K562 (cell line): ENCODE measurements around the gene C1QC. TPM values are rescaled to one million over a fixed set of nuclear protein-coding genes. Genes with fewer than 3 reads are reported as not detected.

Source experiments
- ATAC-seq: fragments of 200-7000 bp; cut with Tn5 transposase; 3 replicates; pipeline ENCODE4 v1.9.1; 2020; ENCODE audit warnings: moderate library complexity
- BruUV-seq: library from RNA; stranded (reverse); fragments of 400-500 nt; replicated peaks from 2 replicates; lab custom pipeline; 2021; lab: Mats Ljungman, UMichigan
- CTCF ChIA-PET: fragments of 300-600 bp; formaldehyde crosslinking; extraction: SDS; loops from one replicate; lab custom pipeline; 2021; ENCODE audit warnings: low intra/inter-chr PET ratio; lab: Yijun Ruan, JAX
- POLR2A ChIA-PET: fragments of 300-600, 350-650 bp; sonication (Branson Sonifier 250); formaldehyde crosslinking; extraction: SDS; loops from one replicate; lab custom pipeline; 2021; ENCODE audit warnings: antibody characterized with exemption, inconsistent platforms; lab: Yijun Ruan, JAX
- DNase-seq, 4 experiments: peaks; one replicate each; pipeline versions ENCODE4 v3.0.0 to v3.0.0-alpha.2; 2011 to 2018; ENCODE audit warnings: low spot score in 3 of 4, mixed read lengths in 3 of 4; ENCODE audit errors: extremely low read depth in 1 of 4
- FAIRE-seq: peaks from 2 replicates; lab custom pipeline; 2011; peaks lifted over from hg19 to GRCh38; lab: Jason Lieb, UNC
- H2AFZ ChIP-seq: 2 replicates; pipeline ENCODE4 v1.6.0; 2011; ENCODE audit warnings: low read depth, low read length, control low read depth, inconsistent platforms
- H3K27ac ChIP-seq: fragments of 200-600 bp; 3 replicates; pipeline ENCODE4 v1.8.0; 2011; ENCODE audit warnings: low read depth, mild to moderate bottlenecking, control low read depth, inconsistent platforms, low read length, moderate library complexity, mixed read lengths; ENCODE audit errors: extremely low read depth
- H3K27me3 ChIP-seq, 2 experiments: fragments of 300-600 bp in 1 of 2; 2 replicates in 1 of 2; 3 replicates in 1 of 2; pipeline versions ENCODE4 v1.6.0 to v1.8.0; 2011; ENCODE audit warnings: inconsistent platforms in 2 of 2, low read length in 2 of 2, mild to moderate bottlenecking in 1 of 2, mixed read lengths in 1 of 2, moderate library complexity in 1 of 2; ENCODE audit not compliant: control insufficient read depth in 2 of 2, insufficient read depth in 2 of 2
- H3K36me3 ChIP-seq: fragments of 300-600 bp; 3 replicates; pipeline ENCODE4 v1.8.0; 2011; ENCODE audit warnings: mild to moderate bottlenecking, low read length, inconsistent platforms; ENCODE audit not compliant: control insufficient read depth, insufficient read depth
- H3K4me1 ChIP-seq, 2 experiments: fragments of 200-600 bp in 1 of 2; replicated peaks in 1 of 2; 2 replicates in 1 of 2; 3 replicates in 1 of 2; pipeline versions ENCODE4 v1.5.1 to v1.8.0; 2011; ENCODE audit warnings: inconsistent platforms in 2 of 2, low read length in 2 of 2, mild to moderate bottlenecking in 1 of 2, mixed read lengths in 1 of 2, moderate library complexity in 1 of 2; ENCODE audit not compliant: control insufficient read depth in 2 of 2, insufficient read depth in 2 of 2
- H3K4me2 ChIP-seq: 2 replicates; pipeline ENCODE4 v1.6.1; 2011; ENCODE audit warnings: low read length, control low read depth, inconsistent platforms, mixed read lengths; ENCODE audit not compliant: insufficient read depth
- H3K4me3 ChIP-seq: fragments of 200-600 bp; sonication (generic), shearing (Covaris generic); 2 replicates; pipeline ENCODE4 v1.5.1; 2016; ENCODE audit warnings: control low read depth, inconsistent platforms
- H3K79me2 ChIP-seq: fragments of 200-600 bp; 3 replicates; pipeline ENCODE4 v1.8.0; 2011; ENCODE audit warnings: low read length, inconsistent platforms; ENCODE audit not compliant: control insufficient read depth, insufficient read depth
- H3K9ac ChIP-seq, 2 experiments: 2 replicates each; pipeline versions ENCODE4 v1.6.0 to v1.6.1; 2011; ENCODE audit warnings: low read depth in 2 of 2, low read length in 2 of 2, control low read depth in 1 of 2, inconsistent platforms in 1 of 2, mild to moderate bottlenecking in 1 of 2, mixed read lengths in 1 of 2; ENCODE audit not compliant: insufficient read depth in 1 of 2
- H3K9me1 ChIP-seq: one replicate; pipeline ENCODE4 v1.6.0; 2011; ENCODE audit warnings: inconsistent platforms, mild to moderate bottlenecking, low read length, moderate library complexity; ENCODE audit not compliant: control insufficient read depth, insufficient read depth
- H3K9me3 ChIP-seq: replicated peaks from 2 replicates; pipeline ENCODE4 v1.5.1; 2011; ENCODE audit warnings: low read depth, low read length, inconsistent platforms; ENCODE audit not compliant: control insufficient read depth, insufficient read depth
- H4K20me1 ChIP-seq: replicated peaks from 2 replicates; pipeline ENCODE4 v1.6.1; 2011; ENCODE audit warnings: low read length, inconsistent platforms, mixed read lengths; ENCODE audit not compliant: control insufficient read depth, insufficient read depth
- HOMEZ ChIP-seq: fragments of 250-450 bp; sonication (Bioruptor Pico); IDR thresholded peaks from 2 replicates; pipeline ENCODE4 v1.4.0; 2020; ENCODE audit warnings: mild to moderate bottlenecking, moderate library complexity
- NFE2L1 ChIP-seq: fragments of 450-650 bp; IDR thresholded peaks from 2 replicates; pipeline ENCODE4 v1.6.1; 2016; ENCODE audit warnings: missing genetic modification characterization, low read depth, mild to moderate bottlenecking, missing compliant biosample characterization, moderate library complexity, borderline replicate concordance
- RNF219 ChIP-seq: fragments of 250-450 bp; sonication (Bioruptor Pico); IDR thresholded peaks from 2 replicates; pipeline ENCODE4 v1.5.0; 2022; ENCODE audit warnings: mild to moderate bottlenecking
- ZNF134 ChIP-seq: fragments of 250-450 bp; sonication (Bioruptor Pico); conservative IDR thresholded peaks from 2 replicates; pipeline ENCODE4 v1.4.0; 2020
- ZNF583 ChIP-seq: fragments of 250-450 bp; sonication (Bioruptor Pico); IDR thresholded peaks from 2 replicates; pipeline ENCODE4 v1.4.0; 2020
- ZNF766 ChIP-seq: fragments of 200-800 bp; sonication (Bioruptor generic); conservative IDR thresholded peaks from 2 replicates; pipeline ENCODE4 v1.6.1; 2016; ENCODE audit warnings: missing genetic modification characterization, missing compliant biosample characterization
- whole genome bisulfite sequencing: fragments of 100-300 bp; shearing (Covaris generic); methylation state at CpG from one replicate; pipeline ENCODE4 v1.1.6; 2016; ENCODE audit warnings: low coverage, mixed read lengths; ENCODE audit not compliant: insufficient coverage; ENCODE audit errors: missing lambda C conversion rate; 5-methylcytosine and 5-hydroxymethylcytosine counted together
- in situ Hi-C: fragments of 300-500 bp; cut with MboI; formaldehyde crosslinking; loops from 4 replicates; pipeline ENCODE4 v1.15.0; 2018; ENCODE audit warnings: inconsistent platforms, mixed read lengths
- intact Hi-C: fragments of 100-400 bp; cut with micrococcal nuclease; formaldehyde crosslinking; loops from 2 replicates; pipeline ENCODE4 v1.14.2; 2022
- polyA plus RNA-seq, 8 experiments: library from polyadenylated mRNA; depleted of rRNA in 4 of 8; stranded (reverse) in 5 of 8; unstranded in 3 of 8; fragments of >200 nt; fragmentation: Nextera tagmentation in 2 of 8; fragmentation: Illumina TruSeq in 1 of 8; extraction: Ambion mirVana in 2 of 8; extraction: Trizol in 1 of 8; gene quantifications; 2 replicates each; pipeline versions ENCODE4 v1.2.1 to v1.2.3, GENCODE V29; 2011 to 2014; ENCODE audit warnings: inconsistent platforms in 1 of 8, missing spikeins in 1 of 8
- total RNA-seq, 7 experiments: library from RNA; depleted of rRNA in 6 of 7; stranded (reverse); fragments of >200 nt in 6 of 7; fragmentation: Illumina TruSeq in 2 of 7; extraction: Trizol in 2 of 7; gene quantifications; 2 replicates each; pipeline versions ENCODE4 v1.2.1 to v1.2.3, GENCODE V29; 2011 to 2021; ENCODE audit warnings: low replicate concordance in 1 of 7

C1QC gene
- total and polyA plus RNA-seq, 9 of the 15 experiments (the other 6 are each of a cell fraction or from before 2014, with no cell fraction given), result 0.69 TPM; not detected in 8

- Histone ChIP-seq H3K4me1 (peaks cover 0 to 6% of the 10 kb centered on the region in 2 experiments; a peak in 2 of 5 replicates), H3K4me2 (no peak overlapping the region), H3K79me2 (no peaks in the 10 kb centered on the region), H3K9me1 (no peaks in the 10 kb centered on the region), H3K36me3 (no peaks in the 10 kb centered on the region), H3K9ac (no peak overlapping the region), H3K27ac (no peak overlapping the region), H2AFZ (no peak overlapping the region), H3K27me3 (peaks cover 14 to 47% of the 10 kb centered on the region in 2 experiments; a peak in 4 of 5 replicates), H3K9me3 (no peaks in the 10 kb centered on the region), H4K20me1 (peaks cover 13% of the 10 kb centered on the region), H3K4me3 (no peak overlapping the region)
- DNase-seq (no peak), ATAC-seq (no peak), FAIRE-seq (no peak)
- BruUV-seq, result no TSS peak
- ChIA-PET POLR2A (interaction anchor here (0.9 to 1.2 kb wide), 3 partner anchors 12 to 89 kb away, joined by 3 read pairs; no protein-coding TSS in a partner anchor), CTCF (no interaction called here)
- no peak for TF ChIP-seq RNF219
- TF ChIP-seq HOMEZ (CRISPR knock-in tag), result no peak
- no peak for TF ChIP-seq ZNF766 (CRISPR knock-in tag)
- no peak for TF ChIP-seq ZNF583
- no peak for TF ChIP-seq NFE2L1 (tag)
- TF ChIP-seq ZNF134 (CRISPR knock-in tag), result no peak
- intact Hi-C loops, result no loop called here
- in situ Hi-C loops, result no loop called here
- WGBS, result 3% methylated on average over 10 of the region's 10 CpGs
These were observed 9.6 kb upstream of the C1QC start for GRCh38 chr1:22633697-22634463.
